IMR-90 (cell line): Measurements from ENCODE around the gene SGCA. TPM values are rescaled to one million over a fixed set of nuclear protein-coding genes. Genes with fewer than 3 reads are reported as not detected.

Source experiments
- ATAC-seq: fragments of 200-7000 bp; cut with Tn5 transposase; 2 replicates; pipeline ENCODE4 v1.9.1; 2020; ENCODE audit warnings: low read depth, mild to moderate bottlenecking, moderate library complexity
- BruUV-seq: library from RNA; stranded (reverse); fragments of 400-500 nt; replicated peaks from 2 replicates; lab custom pipeline; 2021; lab: Mats Ljungman, UMichigan
- CTCF ChIA-PET: fragments of 300-600 bp; formaldehyde crosslinking; extraction: SDS; loops from one replicate; lab custom pipeline; 2021; ENCODE audit warnings: antibody characterized with exemption; lab: Yijun Ruan, JAX
- POLR2A ChIA-PET: fragments of 300-600 bp; sonication (Branson Sonifier 250); formaldehyde crosslinking; loops from one replicate; lab custom pipeline; 2022; ENCODE audit warnings: antibody characterized with exemption; ENCODE audit not compliant: unreplicated experiment; lab: Charles Lee
- DNase-seq: peaks from one replicate; pipeline ENCODE4 v3.0.0; 2013
- H2AFZ ChIP-seq: replicated peaks from 2 replicates; pipeline ENCODE3; 2013; ENCODE audit warnings: low read length, mild to moderate bottlenecking; ENCODE audit not compliant: poor library complexity
- H2AK5ac ChIP-seq: 2 replicates; pipeline ENCODE4 v1.6.1; 2013; ENCODE audit warnings: low read depth, low read length, inconsistent platforms
- H2AK9ac ChIP-seq: replicated peaks from 2 replicates; pipeline ENCODE3; 2013; ENCODE audit warnings: mild to moderate bottlenecking, low read depth, low read length, moderate library complexity; ENCODE audit not compliant: poor library complexity
- H2BK120ac ChIP-seq: 2 replicates; pipeline ENCODE4 v1.6.1; 2013; ENCODE audit warnings: low read depth, low read length, inconsistent platforms
- H2BK15ac ChIP-seq: 3 replicates; pipeline ENCODE4 v1.6.1; 2013; ENCODE audit warnings: low read depth, low read length, inconsistent platforms
- H2BK20ac ChIP-seq: 2 replicates; pipeline ENCODE4 v1.6.1; 2013; ENCODE audit warnings: low read depth, mild to moderate bottlenecking, inconsistent platforms, low read length, moderate library complexity
- H2BK5ac ChIP-seq: 2 replicates; pipeline ENCODE4 v1.6.1; 2013; ENCODE audit warnings: mild to moderate bottlenecking, low read depth, low read length, inconsistent platforms; ENCODE audit not compliant: poor library complexity, severe bottlenecking
- H3K14ac ChIP-seq: replicated peaks from 2 replicates; pipeline ENCODE4 v1.6.1; 2013; ENCODE audit warnings: low read depth, low read length, inconsistent platforms
- H3K18ac ChIP-seq: 2 replicates; pipeline ENCODE4 v1.6.1; 2013; ENCODE audit warnings: low read depth, low read length, control low read depth
- H3K23ac ChIP-seq: 2 replicates; pipeline ENCODE4 v1.6.1; 2013; ENCODE audit warnings: low read depth, low read length, inconsistent platforms
- H3K27ac ChIP-seq: 2 replicates; pipeline ENCODE4 v1.5.1; 2013; ENCODE audit warnings: mild to moderate bottlenecking, control low read depth, low read length; ENCODE audit not compliant: insufficient read depth
- H3K27me3 ChIP-seq: 2 replicates; pipeline ENCODE4 v1.6.1; 2013; ENCODE audit warnings: low read length; ENCODE audit not compliant: control insufficient read depth, insufficient read depth
- H3K36me3 ChIP-seq: 2 replicates; pipeline ENCODE4 v1.6.1; 2013; ENCODE audit warnings: low read length, mixed read lengths; ENCODE audit not compliant: control insufficient read depth, insufficient read depth
- H3K4ac ChIP-seq: 2 replicates; pipeline ENCODE4 v1.6.1; 2013; ENCODE audit warnings: low read depth, low read length, inconsistent platforms
- H3K4me1 ChIP-seq: 2 replicates; pipeline ENCODE4 v1.6.1; 2013; ENCODE audit warnings: low read length, mixed read lengths; ENCODE audit not compliant: control insufficient read depth, insufficient read depth
- H3K4me2 ChIP-seq: 2 replicates; pipeline ENCODE4 v1.6.1; 2013; ENCODE audit warnings: low read depth, mild to moderate bottlenecking, control low read depth, low read length, moderate library complexity
- H3K4me3 ChIP-seq: 2 replicates; pipeline ENCODE4 v1.5.1; 2013; ENCODE audit warnings: low read depth, mild to moderate bottlenecking, control low read depth, low read length, moderate library complexity; ENCODE audit not compliant: insufficient read depth
- H3K56ac ChIP-seq: 2 replicates; pipeline ENCODE4 v1.6.1; 2013; ENCODE audit warnings: low read length, inconsistent platforms; ENCODE audit not compliant: insufficient read depth; ENCODE audit errors: extremely low read depth
- H3K79me1 ChIP-seq, 2 experiments: 2 replicates each; pipeline ENCODE4 v1.6.1; 2013; ENCODE audit warnings: low read length in 2 of 2, inconsistent platforms in 1 of 2, low read depth in 1 of 2
- H3K9ac ChIP-seq: 2 replicates; pipeline ENCODE4 v1.6.1; 2013; ENCODE audit warnings: low read depth, low read length, control low read depth
- H3K9me1 ChIP-seq: 2 replicates; pipeline ENCODE4 v1.6.1; 2013; ENCODE audit warnings: low read length, inconsistent platforms; ENCODE audit not compliant: insufficient read depth
- H3K9me3 ChIP-seq: 2 replicates; pipeline ENCODE4 v1.6.1; 2013; ENCODE audit warnings: low read length; ENCODE audit not compliant: control insufficient read depth, insufficient read depth
- H4K20me1 ChIP-seq: 2 replicates; pipeline ENCODE4 v1.6.1; 2013; ENCODE audit warnings: low read length, inconsistent platforms; ENCODE audit not compliant: insufficient read depth
- H4K5ac ChIP-seq: 2 replicates; pipeline ENCODE4 v1.6.1; 2013; ENCODE audit warnings: mild to moderate bottlenecking, low read depth, low read length, control low read depth
- H4K8ac ChIP-seq, 2 experiments: 2 replicates each; pipeline ENCODE4 v1.6.1; 2013; ENCODE audit warnings: low read depth in 2 of 2, low read length in 2 of 2, control low read depth in 1 of 2, inconsistent platforms in 1 of 2
- H4K91ac ChIP-seq: 2 replicates; pipeline ENCODE4 v1.6.1; 2013; ENCODE audit warnings: low read depth, low read length, inconsistent platforms; ENCODE audit not compliant: insufficient read depth
- BHLHE40 ChIP-seq: fragments of 150-350 bp; IDR thresholded peaks from 2 replicates; pipeline ENCODE4 v1.6.1; 2016; ENCODE audit warnings: mild to moderate bottlenecking, low read depth, low read length
- CEBPB ChIP-seq: IDR thresholded peaks from 2 replicates; pipeline ENCODE4 v1.6.1; 2012; ENCODE audit warnings: low read depth, low read length, improper control_type of control experiment
- CHD1 ChIP-seq: IDR thresholded peaks from 2 replicates; pipeline ENCODE4 v1.6.1; 2012; ENCODE audit warnings: low read depth, low read length, improper control_type of control experiment
- ELK1 ChIP-seq: fragments of 150-350 bp; IDR thresholded peaks from 2 replicates; pipeline ENCODE4 v1.6.1; 2016; ENCODE audit warnings: low read depth, mild to moderate bottlenecking, low read length, moderate library complexity, borderline replicate concordance
- FOS ChIP-seq: fragments of 150-350 bp; IDR thresholded peaks from 2 replicates; pipeline ENCODE4 v1.6.1; 2016; ENCODE audit warnings: low read depth, low read length
- MAFK ChIP-seq: IDR thresholded peaks from 2 replicates; pipeline ENCODE4 v1.6.1; 2012; ENCODE audit warnings: low read depth, low read length, improper control_type of control experiment
- MAZ ChIP-seq: IDR thresholded peaks from 2 replicates; pipeline ENCODE4 v1.6.1; 2012; ENCODE audit warnings: low read depth, mild to moderate bottlenecking, low read length, improper control_type of control experiment, moderate library complexity, borderline replicate concordance
- MXI1 ChIP-seq: IDR thresholded peaks from 2 replicates; pipeline ENCODE4 v1.6.1; 2012; ENCODE audit warnings: low read depth, mild to moderate bottlenecking, low read length, moderate library complexity, borderline replicate concordance
- NFE2L2 ChIP-seq: fragments of 150-350 bp; IDR thresholded peaks from 2 replicates; pipeline ENCODE4 v1.6.1; 2016; ENCODE audit warnings: low read depth, mild to moderate bottlenecking, low read length
- POLR2A ChIP-seq: IDR thresholded peaks from 2 replicates; pipeline ENCODE4 v1.6.1; 2012; ENCODE audit warnings: mild to moderate bottlenecking, low read depth, low read length
- RAD21 ChIP-seq: IDR thresholded peaks from 2 replicates; pipeline ENCODE4 v1.6.1; 2012; ENCODE audit warnings: low read length, improper control_type of control experiment
- RCOR1 ChIP-seq: IDR thresholded peaks from 2 replicates; pipeline ENCODE4 v1.6.1; 2012; ENCODE audit warnings: mild to moderate bottlenecking, low read length, improper control_type of control experiment; ENCODE audit not compliant: insufficient replicate concordance
- RFX5 ChIP-seq: IDR thresholded peaks from 2 replicates; pipeline ENCODE4 v1.8.0; 2012; ENCODE audit warnings: low read depth, mild to moderate bottlenecking, low read length, moderate library complexity
- SMC3 ChIP-seq: fragments of 150-350 bp; IDR thresholded peaks from 2 replicates; pipeline ENCODE4 v1.6.1; 2016; ENCODE audit warnings: low read depth, mild to moderate bottlenecking, antibody characterized with exemption, low read length, moderate library complexity
- WGBS, 2 experiments: methylation state at CpG; one replicate each; pipeline versions ENCODE4 v1.1.5 to v1.1.7; 2013; ENCODE audit warnings: missing lambda C conversion rate in 2 of 2; ENCODE audit not compliant: insufficient read length in 1 of 2; ENCODE audit errors: extremely low coverage in 2 of 2; 5-methylcytosine and 5-hydroxymethylcytosine counted together
- dilution Hi-C: fragments of 300-500 bp; cut with HindIII; formaldehyde crosslinking; loops from one replicate; pipeline ENCODE4 v1.14.3; 2018; ENCODE audit warnings: low sequenced_read_pairs; ENCODE audit not compliant: unreplicated experiment
- in situ Hi-C: fragments of 300-500 bp; cut with MboI; formaldehyde crosslinking; loops from 3 replicates; pipeline ENCODE4 v1.14.3; 2019; ENCODE audit warnings: low sequenced_read_pairs, inconsistent platforms, mixed read lengths
- intact Hi-C: fragments of 100-400 bp; cut with micrococcal nuclease; formaldehyde crosslinking; loops from 2 replicates; pipeline ENCODE4 v1.10.0; 2022
- polyA plus RNA-seq, 3 experiments: library from polyadenylated mRNA; depleted of rRNA; stranded (reverse); fragments of >200 nt; gene quantifications; 2 replicates each; pipeline ENCODE4 v1.2.3, GENCODE V29; 2012; ENCODE audit warnings: low replicate concordance in 1 of 3
- total RNA-seq: library from RNA; depleted of rRNA; stranded (reverse); fragments of >200 nt; gene quantifications from 2 replicates; pipeline ENCODE4 v1.2.3, GENCODE V29; 2012
- TF ChIP-seq, protein P1 (sequence below): conservative IDR thresholded peaks from 2 replicates; pipeline ENCODE4 v1.5.1; 2012; ENCODE audit warnings: mild to moderate bottlenecking, low read depth, low read length, improper control_type of control experiment

SGCA gene
- total and polyA plus RNA-seq, 2 of the 4 experiments (the other 2 are of a cell fraction) = 0.19 TPM; not detected in 1

- ChIA-PET POLR2A (interaction anchor here (0.6 to 5.7 kb wide), 8 partner anchors 8 to 55 kb away, joined by 3 to 159 read pairs (median 4); partner anchors contain the start of gene COL1A1), CTCF (interaction anchor here (0.9 to 1.6 kb wide), 5 partner anchors 8 to 77 kb away, joined by 3 to 7 read pairs (median 3); no protein-coding TSS in a partner anchor)
- H4K5ac ChIP-seq = peak overlapping the region; percentile 35
- peak overlapping the region; percentile 83 for H3K18ac ChIP-seq
- H3K4me3 ChIP-seq = no peak overlapping the region
- peak overlapping the region; percentile 99 for H2BK15ac ChIP-seq
- no peaks in the 10 kb centered on the region for H3K36me3 ChIP-seq
- peak overlapping the region; percentile 98 for H2BK20ac ChIP-seq
- H2BK5ac ChIP-seq = peak overlapping the region; percentile 99
- peak overlapping the region; percentile 94 for H2AK9ac ChIP-seq
- intact Hi-C loops = no loop called here
- H3K4me1 ChIP-seq = peaks cover 62% of the 10 kb centered on the region
- H3K9ac ChIP-seq = peak overlapping the region; percentile 87
- H3K14ac ChIP-seq = peak overlapping the region; percentile 97
- H3K9me1 ChIP-seq = peaks cover 50% of the 10 kb centered on the region
- peak overlapping the region; percentile 95 for H3K23ac ChIP-seq
- peak overlapping the region; percentile 18 for H3K4me2 ChIP-seq
- H4K91ac ChIP-seq = peak overlapping the region; percentile 98
- peak overlapping the region; percentile 93 for H4K8ac ChIP-seq
- H3K56ac ChIP-seq = peak overlapping the region; percentile 98
- H3K79me1 ChIP-seq = peaks cover 27 to 83% of the 10 kb centered on the region in 2 experiments
- 67% methylated on average over 2 of the region's 15 CpGs; no CpG with 5 or more reads in 1 of the 2 experiments for WGBS, 2 experiments
- peak; percentile 4; the same call in 1 of the 2 replicates for ATAC-seq
- no TSS peak for BruUV-seq
- peak overlapping the region; percentile 46 for H2AFZ ChIP-seq
- in situ Hi-C loops = no loop called here
- H4K20me1 ChIP-seq = no peaks in the 10 kb centered on the region
- H3K27me3 ChIP-seq = no peaks in the 10 kb centered on the region
- no peaks in the 10 kb centered on the region for H3K9me3 ChIP-seq
- peak overlapping the region; percentile 100 for H3K4ac ChIP-seq
- DNase-seq = peak; percentile 95
- H2BK120ac ChIP-seq = peak overlapping the region; percentile 99
- peak overlapping the region; percentile 100 for H2AK5ac ChIP-seq
- peak overlapping the region; percentile 95 for H3K27ac ChIP-seq
- dilution Hi-C loops = no loop called here
- TF ChIP-seq MAZ (peak; percentile 25; the same call in 1 of the 2 replicates), MAFK (no peak), CEBPB (peak; percentile 82), CHD1 (no peak), RFX5 (no peak), MXI1 (no peak), RCOR1 (peak; percentile 82), FOS (0 out of 2 replicates have a peak, but pooled peaks have one; percentile 9), BHLHE40 (peak; percentile 73), RAD21 (peak; percentile 8; the same call in 1 of the 2 replicates), SMC3 (peak; percentile 2; the same call in 1 of the 2 replicates), ELK1 (no peak), POLR2A (peak; percentile 59; the same call in 1 of the 2 replicates), NFE2L2 (no peak)
- TF ChIP-seq, protein P1, sequence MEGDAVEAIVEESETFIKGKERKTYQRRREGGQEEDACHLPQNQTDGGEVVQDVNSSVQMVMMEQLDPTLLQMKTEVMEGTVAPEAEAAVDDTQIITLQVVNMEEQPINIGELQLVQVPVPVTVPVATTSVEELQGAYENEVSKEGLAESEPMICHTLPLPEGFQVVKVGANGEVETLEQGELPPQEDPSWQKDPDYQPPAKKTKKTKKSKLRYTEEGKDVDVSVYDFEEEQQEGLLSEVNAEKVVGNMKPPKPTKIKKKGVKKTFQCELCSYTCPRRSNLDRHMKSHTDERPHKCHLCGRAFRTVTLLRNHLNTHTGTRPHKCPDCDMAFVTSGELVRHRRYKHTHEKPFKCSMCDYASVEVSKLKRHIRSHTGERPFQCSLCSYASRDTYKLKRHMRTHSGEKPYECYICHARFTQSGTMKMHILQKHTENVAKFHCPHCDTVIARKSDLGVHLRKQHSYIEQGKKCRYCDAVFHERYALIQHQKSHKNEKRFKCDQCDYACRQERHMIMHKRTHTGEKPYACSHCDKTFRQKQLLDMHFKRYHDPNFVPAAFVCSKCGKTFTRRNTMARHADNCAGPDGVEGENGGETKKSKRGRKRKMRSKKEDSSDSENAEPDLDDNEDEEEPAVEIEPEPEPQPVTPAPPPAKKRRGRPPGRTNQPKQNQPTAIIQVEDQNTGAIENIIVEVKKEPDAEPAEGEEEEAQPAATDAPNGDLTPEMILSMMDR = no peak
Measured at GRCh38 chr17:50212121-50212843, 46.5 kb downstream of the SGCA start.
